SIG-M5 treated with dmso at 0.1 percent for 504 hours (cell line): ENCODE results near the gene CCDC142.
"Not testable (repeated sequence)": the region's sequence is repeated elsewhere in the genome, so short reads cannot be mapped to it uniquely, and the experiment has no call there.

Source experiments
- DNase-seq: peaks from one replicate; lab custom pipeline; 2025; ENCODE audit not compliant: unreplicated experiment; lab: John Stamatoyannopoulos, UW

CCDC142 gene

GRCh38 chr2:74499267-74499939 lies 16.6 kb upstream of the CCDC142 start, which contains the start of gene LBX2:
TSS of gene LBX2 (minus strand) at chr2:74499603. CDS start at chr2:74499537, 66 bp downstream.
- no peak for DNase-seq

DNA sequence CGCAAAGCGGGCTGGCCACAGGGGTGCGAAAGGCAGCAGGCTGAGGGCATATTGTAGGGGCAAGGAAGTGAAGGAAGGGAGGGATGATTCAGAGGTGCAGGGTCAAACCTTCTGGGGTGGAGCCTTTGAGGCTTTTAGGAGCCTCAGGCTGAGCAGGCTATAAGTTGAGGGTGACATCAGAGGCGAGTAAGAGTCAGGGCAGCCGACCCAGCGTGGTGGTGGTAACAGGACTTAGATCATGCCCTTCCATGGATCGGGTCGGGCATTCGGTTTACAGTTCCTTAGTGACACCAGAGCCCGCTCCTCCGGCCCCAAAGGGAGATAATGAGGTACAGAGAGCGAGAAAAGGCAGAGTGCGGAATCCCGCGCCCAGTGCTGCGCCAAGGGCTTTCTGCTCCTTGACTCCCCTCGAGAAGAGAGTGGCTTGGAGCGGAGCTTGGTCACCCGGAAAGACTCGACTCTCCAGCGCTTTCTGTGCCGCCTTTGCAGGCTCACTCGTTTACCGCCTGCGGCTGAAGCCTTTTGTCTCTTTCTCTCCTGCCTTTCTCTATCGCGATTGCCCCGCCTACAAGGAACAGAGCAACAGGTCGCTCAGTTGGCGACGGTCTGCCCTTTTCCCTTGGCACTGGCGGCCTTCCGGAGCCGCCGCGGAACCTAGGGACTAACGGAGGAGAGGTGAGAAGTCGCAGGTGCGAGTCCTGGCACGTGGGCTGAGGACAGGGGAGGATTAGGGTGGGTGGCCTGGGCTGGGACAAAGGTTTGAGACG lies 15.9 kb upstream of the CCDC142 start:
- DNase-seq, result peak; percentile 38

DNA sequence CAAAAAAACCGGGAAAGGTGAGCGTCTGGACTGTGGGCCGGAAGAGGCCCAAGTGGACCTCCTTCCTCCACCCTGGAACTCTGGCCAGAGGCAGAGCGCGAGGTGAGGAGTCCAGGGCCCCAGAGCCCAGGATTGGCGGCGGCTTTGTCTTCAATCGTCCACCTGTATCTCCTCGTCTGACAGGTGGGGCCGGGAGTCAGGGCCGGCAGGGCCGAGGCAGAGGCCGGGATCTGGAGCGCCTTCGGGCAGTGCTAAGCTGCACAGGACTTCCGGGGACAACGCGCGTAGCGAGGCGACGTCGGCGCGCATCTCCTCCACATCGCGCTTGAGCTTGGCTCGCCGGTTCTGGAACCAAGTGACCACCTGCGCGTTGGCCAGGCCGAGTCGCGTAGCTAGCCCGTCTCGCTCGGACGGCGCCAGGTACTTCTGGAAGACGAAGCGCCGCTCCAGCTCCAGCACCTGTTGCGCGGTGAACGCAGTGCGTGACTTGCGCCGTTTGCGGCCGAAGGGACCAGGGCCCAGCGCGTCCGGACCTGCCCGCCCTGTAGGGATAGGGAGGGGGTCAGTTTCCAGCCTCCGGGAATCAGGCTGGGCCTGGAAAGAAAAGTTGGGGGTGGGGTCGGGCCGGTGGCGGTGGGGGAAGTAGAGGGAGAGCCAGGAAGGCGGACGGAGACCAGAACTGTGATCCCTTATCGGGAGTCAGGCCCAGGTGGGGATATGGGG lies 15.1 kb upstream of the CCDC142 start:
- no peak for DNase-seq

DNA sequence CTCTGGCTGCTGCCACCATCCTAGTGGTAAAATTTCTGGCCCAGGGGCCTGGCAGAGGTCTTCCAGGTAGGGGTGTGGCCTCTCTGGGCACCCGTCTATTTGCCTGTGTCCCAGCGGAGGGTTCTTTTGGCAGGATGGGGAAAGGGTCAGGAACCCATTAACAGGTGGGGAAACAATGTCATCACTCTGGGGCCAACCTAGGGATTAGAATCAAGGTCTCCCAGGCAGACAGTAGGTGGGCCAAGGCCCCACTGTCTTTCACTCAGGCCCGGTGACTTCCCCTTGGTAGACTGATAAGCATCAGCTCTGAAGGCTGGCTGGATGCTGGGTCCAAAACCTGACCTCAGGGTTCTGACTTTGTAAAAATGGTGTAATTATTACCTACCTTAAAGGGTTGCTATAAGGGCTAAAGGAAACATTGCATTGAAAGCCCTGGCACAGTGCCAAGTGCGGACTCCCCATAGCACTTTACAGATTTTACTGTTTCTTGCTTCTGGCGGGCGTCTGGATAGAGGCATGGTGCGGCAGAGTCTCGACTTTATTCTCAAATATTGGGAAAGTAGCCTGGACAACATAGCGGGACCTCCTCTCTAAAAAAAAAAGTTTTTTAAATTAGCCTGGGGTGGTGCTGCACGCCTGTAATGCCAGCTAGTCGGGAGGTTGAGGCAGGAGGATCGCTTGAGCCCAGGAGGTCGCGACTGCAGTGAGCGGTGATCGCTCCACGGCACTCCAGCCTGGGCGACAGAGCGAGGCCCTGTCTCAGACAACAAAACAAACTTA lies 14.4 kb upstream of the CCDC142 start:
- DNase-seq, result no peak

DNA sequence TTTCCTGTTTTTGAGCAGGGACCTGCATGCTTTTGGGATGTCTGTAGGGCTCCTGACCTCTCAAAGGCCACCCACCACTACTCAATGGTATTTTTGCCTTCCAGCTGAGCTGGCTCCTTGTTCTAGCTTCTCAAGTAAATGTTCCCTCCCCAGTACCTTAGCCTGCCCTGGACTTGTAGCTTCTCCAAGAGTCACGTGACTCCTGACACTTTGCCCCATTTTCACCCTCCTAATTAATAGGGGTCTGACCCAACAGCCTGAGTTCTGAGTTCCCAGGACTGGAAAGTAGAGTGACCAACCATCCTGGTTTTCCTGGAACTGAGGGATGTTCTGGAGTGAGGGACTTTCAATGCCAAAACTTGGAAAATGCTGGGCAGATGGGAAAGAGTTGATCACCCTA lies 12.6 kb upstream of the CCDC142 start:
- DNase-seq, result no peak

GRCh38 chr2:74493546-74493945 lies 10.7 kb upstream of the CCDC142 start:
- DNase-seq, result no peak

- DNase-seq, result no peak
These were observed 9.1 kb upstream of the CCDC142 start for GRCh38 chr2:74491648-74492544.

GRCh38 chr2:74489906-74490305 lies 7.1 kb upstream of the CCDC142 start:
- no peak for DNase-seq

DNA sequence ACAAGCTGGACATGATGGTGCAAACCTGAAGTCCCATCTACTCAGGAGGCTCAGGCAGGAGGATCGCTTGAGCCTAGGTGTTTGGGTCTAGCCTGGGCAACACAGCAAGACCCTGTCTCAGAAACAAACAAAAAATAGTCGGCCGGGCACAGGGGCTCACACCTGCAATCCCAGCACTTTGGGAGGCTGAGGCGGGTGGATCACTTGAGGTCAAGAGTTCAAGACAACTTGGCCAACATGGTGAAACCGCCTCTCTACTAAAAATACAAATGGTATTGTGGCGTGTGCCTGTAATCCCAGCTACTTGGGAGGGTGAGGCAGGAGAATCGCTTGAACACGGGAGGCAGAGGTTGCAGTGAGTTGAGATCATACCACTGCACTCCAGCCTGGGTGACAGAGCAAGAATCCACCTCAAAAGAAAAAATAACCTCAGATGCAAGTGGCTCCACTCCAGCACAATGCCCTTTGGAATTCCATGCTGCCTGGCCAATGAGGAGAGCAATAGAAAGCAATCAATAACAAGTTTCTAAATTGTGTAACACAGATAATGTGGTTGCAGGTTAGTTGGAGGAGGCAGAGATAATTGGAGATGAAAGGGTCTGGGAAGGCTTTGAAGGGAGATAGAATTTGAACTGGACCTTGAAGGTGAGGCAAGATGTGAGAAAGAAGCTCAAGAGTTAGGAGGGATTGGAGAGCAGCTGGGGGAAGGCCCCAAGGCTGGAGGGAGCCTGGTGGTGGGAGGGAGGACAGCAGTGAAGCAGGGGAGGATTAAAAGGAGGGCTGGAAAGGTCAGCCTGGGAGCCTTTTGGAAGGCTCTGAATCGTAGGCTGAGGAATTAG lies 6.1 kb upstream of the CCDC142 start:
- no peak for DNase-seq

- DNase-seq, result no peak
These were observed 3.3 kb upstream of the CCDC142 start for GRCh38 chr2:74486141-74486540.

- not testable (repeated sequence) for DNase-seq
These were observed 922 bp upstream of the CCDC142 start for GRCh38 chr2:74483675-74484164.

GRCh38 chr2:74481961-74482800 lies 617 bp downstream of the CCDC142 start:
- DNase-seq, result peak; percentile 77

DNA sequence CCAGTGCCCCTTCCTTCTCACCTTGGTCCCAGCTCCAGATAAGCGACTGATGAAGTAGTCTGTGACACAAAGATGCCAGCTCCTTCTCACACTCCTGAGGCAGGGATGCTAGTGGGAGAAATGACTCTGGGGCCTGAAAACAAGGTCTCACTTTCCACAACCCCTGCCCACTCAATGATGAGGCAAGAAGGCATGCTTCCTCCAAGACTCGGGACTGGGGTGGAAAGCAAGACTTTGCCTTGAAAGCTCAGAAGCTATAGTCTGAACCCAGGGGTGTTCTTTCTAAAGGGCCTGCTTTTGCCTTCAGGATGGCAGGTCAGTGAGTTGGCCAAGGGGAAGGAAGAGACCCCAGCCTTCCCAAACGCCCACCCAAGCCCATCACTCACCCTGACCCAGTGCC lies 1.4 kb downstream of the CCDC142 start:
- no peak for DNase-seq

DNA sequence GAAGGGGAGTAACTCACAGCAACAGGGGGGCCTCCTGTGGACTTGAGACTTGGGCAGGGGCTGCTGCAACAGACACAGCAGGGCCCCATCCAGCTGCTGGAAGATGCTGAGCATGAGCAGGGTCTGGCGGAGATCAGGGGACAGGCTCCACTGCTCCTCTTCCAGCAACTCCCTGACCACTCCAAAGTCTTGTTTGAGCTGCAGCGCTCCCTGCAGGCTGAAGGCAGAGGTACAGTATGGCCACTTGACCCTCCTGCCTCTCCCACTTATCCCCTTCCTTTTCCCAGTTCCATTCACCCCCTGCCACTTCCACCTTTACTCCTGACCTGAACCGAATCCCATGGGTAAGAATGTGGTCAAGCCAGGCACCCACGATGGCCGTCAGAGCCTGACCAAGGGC lies 7.9 kb downstream of the CCDC142 start:
- DNase-seq, result no peak

DNA sequence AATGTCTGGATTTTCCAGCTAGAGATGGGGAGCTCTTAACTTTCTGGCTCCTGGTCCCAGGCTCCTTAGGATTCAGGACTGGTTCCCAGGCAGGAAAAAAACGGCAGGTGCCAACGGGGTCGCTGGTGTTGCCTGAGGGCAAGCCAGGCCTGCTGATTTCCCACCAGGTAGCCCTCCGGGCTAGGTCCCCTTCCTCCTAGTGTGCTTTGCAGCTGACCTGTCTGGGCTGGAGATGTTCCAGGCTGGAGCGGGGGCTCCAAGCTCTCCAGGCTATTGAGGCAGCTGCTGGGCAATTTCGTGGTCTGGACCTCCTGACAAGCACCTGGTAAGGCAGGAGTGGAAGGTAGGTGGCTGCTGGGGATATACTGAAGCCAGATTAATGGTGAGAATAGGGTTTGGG lies 8.3 kb downstream of the CCDC142 start:
- DNase-seq, result no peak

- no peak for DNase-seq
These were observed 9.9 kb downstream of the CCDC142 start for GRCh38 chr2:74472945-74473258.

GRCh38 chr2:74472086-74472944 lies 10.5 kb downstream of the CCDC142 start, which contains the start of gene MRPL53:
TSS of gene MRPL53 (minus strand) at chr2:74472680. CDS start at chr2:74472660, 20 bp downstream.
- peak; percentile 96 for DNase-seq
